Panc1 (cell line): ENCODE results near the gene GALNT1. TPM values are rescaled to one million over a fixed set of nuclear protein-coding genes. Genes with fewer than 3 reads are reported as not detected.

ENCODE experiments used
- ATAC-seq: fragments of 200-7000 bp; cut with Tn5 transposase; 2 replicates; pipeline ENCODE4 v1.9.1; 2020; ENCODE audit warnings: mild to moderate bottlenecking, moderate library complexity
- BruUV-seq: library from RNA; stranded (reverse); fragments of 400-500 nt; replicated peaks from 2 replicates; lab custom pipeline; 2021; lab: Mats Ljungman, UMichigan
- CTCF ChIA-PET: fragments of 300-600 bp; sonication (Branson Sonifier 250); formaldehyde crosslinking; loops from one replicate; lab custom pipeline; 2022; ENCODE audit warnings: antibody characterized with exemption; lab: Charles Lee
- POLR2A ChIA-PET: fragments of 300-600 bp; sonication (Branson Sonifier 250); formaldehyde crosslinking; loops from one replicate; lab custom pipeline; 2022; ENCODE audit warnings: antibody characterized with exemption; lab: Charles Lee
- DNase-seq: peaks from one replicate; pipeline ENCODE4 v3.0.0-alpha.2; 2010; ENCODE audit warnings: low read depth, low spot score
- H3K27ac ChIP-seq: 2 replicates; pipeline ENCODE4 v1.5.1; 2011; ENCODE audit warnings: mild to moderate bottlenecking, low read length, inconsistent platforms
- H3K27me3 ChIP-seq: fragments of 200-500 bp; sonication (Bioruptor generic); 2 replicates; pipeline ENCODE4 v1.6.0; 2014; ENCODE audit warnings: low read length, inconsistent platforms; ENCODE audit not compliant: control insufficient read depth, insufficient read depth
- H3K36me3 ChIP-seq: fragments of 200-500 bp; sonication (Bioruptor generic); 2 replicates; pipeline ENCODE4 v1.5.1; 2014; ENCODE audit warnings: inconsistent platforms, mild to moderate bottlenecking, low read length, moderate library complexity; ENCODE audit not compliant: control insufficient read depth, insufficient read depth
- H3K4me1 ChIP-seq: 2 replicates; pipeline ENCODE4 v1.5.1; 2011; ENCODE audit warnings: inconsistent platforms, mild to moderate bottlenecking, low read length, moderate library complexity; ENCODE audit not compliant: control insufficient read depth, insufficient read depth
- H3K4me3 ChIP-seq, 2 experiments: 2 replicates each; pipeline ENCODE4 v1.5.1; 2011 to 2012; ENCODE audit warnings: low read depth in 2 of 2, low read length in 2 of 2, mild to moderate bottlenecking in 2 of 2, inconsistent platforms in 1 of 2, moderate library complexity in 1 of 2
- H3K9me3 ChIP-seq: fragments of 200-500 bp; sonication (Bioruptor generic); 2 replicates; pipeline ENCODE4 v1.5.1; 2014; ENCODE audit warnings: low read depth, mild to moderate bottlenecking, inconsistent platforms, low read length, moderate library complexity; ENCODE audit not compliant: control insufficient read depth, insufficient read depth
- CTCF ChIP-seq: fragments of 450-650 bp; IDR thresholded peaks from 2 replicates; pipeline ENCODE4 v1.5.1; 2017; ENCODE audit warnings: mild to moderate bottlenecking
- POLR2AphosphoS5 ChIP-seq: IDR thresholded peaks from 2 replicates; pipeline ENCODE4 v1.6.1; 2012; ENCODE audit warnings: mild to moderate bottlenecking, low read depth, low read length, moderate library complexity
- REST ChIP-seq, 2 experiments: IDR thresholded peaks; 2 replicates each; pipeline ENCODE4 v1.6.1; 2011 to 2012; ENCODE audit warnings: low read depth in 2 of 2, control low read depth in 1 of 2, low read length in 1 of 2, mild to moderate bottlenecking in 1 of 2, moderate library complexity in 1 of 2; ENCODE audit not compliant: insufficient read depth in 1 of 2
- SIN3A ChIP-seq: IDR thresholded peaks from 2 replicates; pipeline ENCODE4 v1.6.1; 2012; ENCODE audit warnings: low read depth, mild to moderate bottlenecking, low read length, moderate library complexity, borderline replicate concordance; ENCODE audit not compliant: insufficient read depth
- TCF7L2 ChIP-seq: IDR thresholded peaks from 2 replicates; pipeline ENCODE4 v1.6.1; 2011; ENCODE audit warnings: mild to moderate bottlenecking, low read depth, low read length, inconsistent platforms
- in situ Hi-C: cut with HindIII; loops from 2 replicates; pipeline ENCODE4 v1.10.0; 2016; ENCODE audit warnings: low sequenced_read_pairs, low pct_unique_long_range_greater_than_20kb
- intact Hi-C: fragments of 100-400 bp; cut with micrococcal nuclease; formaldehyde crosslinking; loops from one replicate; pipeline ENCODE4 v1.10.0; 2022; ENCODE audit not compliant: unreplicated experiment
- total RNA-seq: library from RNA; stranded (reverse); gene quantifications from one replicate; pipeline ENCODE4 v1.2.1, GENCODE V29; 2021; ENCODE audit not compliant: unreplicated experiment

The GALNT1 gene
- total RNA-seq, 1 experiment from 2014 or later, result 147 TPM

- Histone ChIP-seq H3K9me3 (no peaks in the 10 kb centered on the region), H3K27ac (no peak overlapping the region), H3K4me3 (no peak overlapping the region), H3K27me3 (no peaks in the 10 kb centered on the region), H3K4me1 (no peaks in the 10 kb centered on the region), H3K36me3 (peaks cover 17% of the 10 kb centered on the region)
- TF ChIP-seq REST (IDR thresholded peaks at IDR 0.05; ENCODE audit: insufficient read depth in 1 of 2, low read depth in 2 of 2, low read length in 1 of 2) (no peak), CTCF (no peak), POLR2AphosphoS5 (no peak), TCF7L2 (no peak), SIN3A (no peak)
- DNase-seq (no peak), ATAC-seq (no peak)
- in situ Hi-C loops, result no loop called here
- CTCF ChIA-PET, result no interaction called here
- POLR2A ChIA-PET, result no interaction called here
- intact Hi-C loops, result no loop called here
- no TSS peak for BruUV-seq
Observed at GRCh38 chr18:35689728-35690127, 108.2 kb downstream of the GALNT1 start.

DNA sequence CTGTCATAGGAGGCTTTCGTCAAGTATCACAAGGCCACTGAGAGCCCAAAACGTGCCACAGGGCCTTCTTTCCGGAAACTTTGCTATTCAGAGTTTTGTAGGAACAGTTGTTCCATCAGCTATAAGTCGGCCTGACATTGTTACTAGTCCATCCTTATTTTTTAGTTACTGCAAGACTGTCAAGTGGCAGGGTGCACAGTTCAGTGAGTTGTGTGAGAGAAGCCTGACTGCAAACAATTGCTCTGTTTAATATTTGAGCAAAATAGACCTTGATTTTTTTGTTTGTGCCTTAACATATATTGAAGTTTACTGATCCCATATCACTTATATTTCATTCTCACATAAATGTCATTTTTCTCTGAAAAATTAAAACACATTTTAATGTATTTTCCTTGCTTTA is 110.1 kb downstream of the GALNT1 start:
- Histone ChIP-seq H3K9me3 (no peaks in the 10 kb centered on the region), H3K4me1 (no peaks in the 10 kb centered on the region), H3K27me3 (no peaks in the 10 kb centered on the region), H3K36me3 (peaks cover 17% of the 10 kb centered on the region), H3K4me3 (no peak overlapping the region), H3K27ac (no peak overlapping the region)
- ChIA-PET CTCF (no interaction called here), POLR2A (no interaction called here)
- no TSS peak for BruUV-seq
- ATAC-seq (no peak), DNase-seq (no peak)
- TF ChIP-seq TCF7L2 (no peak), SIN3A (no peak)
- in situ Hi-C loops, result no loop called here
- intact Hi-C loops, result no loop called here

DNA sequence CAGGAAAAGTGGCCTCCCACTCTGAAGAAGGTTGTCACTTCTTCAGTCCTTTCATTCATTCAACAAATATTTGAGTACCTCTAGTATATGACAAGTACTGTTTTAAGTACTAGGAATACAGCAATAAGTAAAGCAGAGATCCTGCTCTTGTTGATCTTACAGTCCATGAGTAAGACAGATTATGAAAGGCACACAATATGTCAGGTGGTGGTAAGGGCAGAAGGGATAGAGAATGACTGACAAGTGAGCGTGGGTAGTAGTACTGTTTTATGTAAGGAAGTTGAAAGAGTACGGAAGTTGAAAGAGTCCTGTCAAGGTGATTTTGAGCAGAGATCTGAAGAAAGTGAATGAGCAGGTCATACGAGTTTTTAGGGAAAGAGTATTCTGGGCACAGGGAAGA is 111.3 kb downstream of the GALNT1 start:
- in situ Hi-C loops (no loop called here), intact Hi-C loops (no loop called here)
- BruUV-seq, result no TSS peak
- ChIA-PET CTCF (no interaction called here), POLR2A (no interaction called here)
- ATAC-seq (no peak), DNase-seq (no peak)
- H3K36me3 ChIP-seq, result peaks cover 15% of the 10 kb centered on the region
- no peaks in the 10 kb centered on the region for H3K27me3 ChIP-seq
- no peak for TF ChIP-seq TCF7L2
- no peak for TF ChIP-seq CTCF
- TF ChIP-seq REST (IDR thresholded peaks at IDR 0.05; ENCODE audit: insufficient read depth in 1 of 2, low read depth in 2 of 2, low read length in 1 of 2), result no peak
- no peak for TF ChIP-seq POLR2AphosphoS5
- TF ChIP-seq SIN3A, result no peak
- no peak overlapping the region for H3K4me3 ChIP-seq
- H3K27ac ChIP-seq, result no peak overlapping the region
- no peaks in the 10 kb centered on the region for H3K9me3 ChIP-seq
- no peaks in the 10 kb centered on the region for H3K4me1 ChIP-seq
